ENCODE data around the gene NAPEPLD. TPM values are rescaled to one million over a fixed set of nuclear protein-coding genes. Genes with fewer than 3 reads are reported as not detected.

NAPEPLD gene
- polyA plus RNA-seq, 4 donors = 8.9 to 62.0 (median 18.1) TPM

- H3K4me1 ChIP-seq (ENCODE audit: control insufficient read depth in 3 of 3, insufficient read depth in 2 of 3, low read depth in 1 of 3, low read length in 2 of 3) = peaks cover 0 to 8% (median 3%) of the 10 kb centered on the region in 3 donors
- H3K4me3 ChIP-seq (ENCODE audit: low read depth in 1 of 3, low read length in 3 of 3) = peak overlapping the region; percentile 59 to 80 (median 80)
- peak; percentile 41 to 77 for DNase-seq
- no peaks in the 10 kb centered on the region for H3K27me3 ChIP-seq (ENCODE audit: control insufficient read depth in 3 of 3, insufficient read depth in 3 of 3, low read length in 3 of 3)
- FAIRE-seq = no peak
- H3K9me3 ChIP-seq (ENCODE audit: control insufficient read depth in 2 of 2, insufficient read depth in 1 of 2, low read depth in 1 of 2, low read length in 1 of 2) = no peaks in the 10 kb centered on the region
- H3K36me3 ChIP-seq (ENCODE audit: control insufficient read depth in 3 of 3, insufficient read depth in 2 of 3, low read depth in 1 of 3, low read length in 3 of 3) = peaks cover 0 to 8% (median 0%) of the 10 kb centered on the region in 3 donors
- peak overlapping the region; percentile 68 to 88 (median 85) for H3K27ac ChIP-seq (ENCODE audit: low read depth in 1 of 3, low read length in 2 of 3)
- 1 to 6% (median 1%) methylated on average over 28 to 36 of the region's 36 CpGs for WGBS, 3 donors
Observed at GRCh38 chr7:103075337-103075918, 73.5 kb downstream of the NAPEPLD start.

GRCh38 chr7:103074519-103075336 is 74.2 kb downstream of the NAPEPLD start, which contains the start of the genes ARMC10 and FBXL13:
TSS of gene ARMC10 (plus strand) at chr7:103075140. CDS start at chr7:103075273, 133 bp downstream.
TSS of gene FBXL13 (minus strand) at chr7:103074796.
- Histone ChIP-seq H3K27ac (ENCODE audit: low read depth in 1 of 3, low read length in 2 of 3) (peak within 1 kb of the TSS; percentile 68 to 88 (median 85)), H3K4me3 (ENCODE audit: low read depth in 1 of 3, low read length in 3 of 3) (peak within 1 kb of the TSS; percentile 59 to 80 (median 80)), H3K36me3 (ENCODE audit: control insufficient read depth in 3 of 3, insufficient read depth in 2 of 3, low read depth in 1 of 3, low read length in 3 of 3) (peaks cover 0 to 8% (median 0%) of the 10 kb centered on the region in 3 donors), H3K27me3 (ENCODE audit: control insufficient read depth in 3 of 3, insufficient read depth in 3 of 3, low read length in 3 of 3) (no peaks in the 10 kb centered on the region), H3K9me3 (ENCODE audit: control insufficient read depth in 2 of 2, insufficient read depth in 1 of 2, low read depth in 1 of 2, low read length in 1 of 2) (no peaks in the 10 kb centered on the region), H3K4me1 (ENCODE audit: control insufficient read depth in 3 of 3, insufficient read depth in 2 of 3, low read depth in 1 of 3, low read length in 2 of 3) (peaks cover 0 to 8% (median 3%) of the 10 kb centered on the region in 3 donors)
- WGBS, 3 donors = 0 to 5% (median 1%) methylated on average over 70 to 83 of the region's 83 CpGs
- FAIRE-seq (no peak), DNase-seq (peak; percentile 92 to 97)

- H3K9me3 ChIP-seq (ENCODE audit: control insufficient read depth in 2 of 2, insufficient read depth in 1 of 2, low read depth in 1 of 2, low read length in 1 of 2) = no peaks in the 10 kb centered on the region
- WGBS, 3 donors = 6 to 13% (median 12%) methylated on average over 6 of the region's 6 CpGs
- peak overlapping the region; percentile 49 to 88 (median 85) for H3K27ac ChIP-seq (ENCODE audit: low read depth in 1 of 3, low read length in 2 of 3)
- no peak for FAIRE-seq
- peak in 1 of 2 donors; percentile 74 for DNase-seq
- no peaks in the 10 kb centered on the region for H3K27me3 ChIP-seq (ENCODE audit: control insufficient read depth in 3 of 3, insufficient read depth in 3 of 3, low read length in 3 of 3)
- H3K4me3 ChIP-seq (ENCODE audit: low read depth in 1 of 3, low read length in 3 of 3) = peak overlapping the region in 2 of 3 donors; percentile 59 to 80
- H3K36me3 ChIP-seq (ENCODE audit: control insufficient read depth in 3 of 3, insufficient read depth in 2 of 3, low read depth in 1 of 3, low read length in 3 of 3) = peaks cover 0 to 8% (median 0%) of the 10 kb centered on the region in 3 donors
- H3K4me1 ChIP-seq (ENCODE audit: control insufficient read depth in 3 of 3, insufficient read depth in 2 of 3, low read depth in 1 of 3, low read length in 2 of 3) = peaks cover 0 to 8% (median 3%) of the 10 kb centered on the region in 3 donors
Observed at GRCh38 chr7:103073989-103074518, 74.8 kb downstream of the NAPEPLD start.

GRCh38 chr7:103071000-103071399 is 77.9 kb downstream of the NAPEPLD start:
- Histone ChIP-seq H3K9me3 (ENCODE audit: control insufficient read depth in 2 of 2, insufficient read depth in 1 of 2, low read depth in 1 of 2, low read length in 1 of 2) (peaks cover 0 to 6% of the 10 kb centered on the region in 2 donors), H3K4me1 (ENCODE audit: control insufficient read depth in 3 of 3, insufficient read depth in 2 of 3, low read depth in 1 of 3, low read length in 2 of 3) (peaks cover 0 to 4% (median 0%) of the 10 kb centered on the region in 3 donors), H3K36me3 (ENCODE audit: control insufficient read depth in 3 of 3, insufficient read depth in 2 of 3, low read depth in 1 of 3, low read length in 3 of 3) (no peaks in the 10 kb centered on the region), H3K4me3 (ENCODE audit: low read depth in 1 of 3, low read length in 3 of 3) (no peak overlapping the region), H3K27me3 (ENCODE audit: control insufficient read depth in 3 of 3, insufficient read depth in 3 of 3, low read length in 3 of 3) (no peaks in the 10 kb centered on the region), H3K27ac (ENCODE audit: low read depth in 1 of 3, low read length in 2 of 3) (no peak overlapping the region)
- DNase-seq (no peak), FAIRE-seq (no peak)
- 89 to 91% (median 90%) methylated on average over 2 of the region's 2 CpGs for WGBS, 3 donors

GRCh38 chr7:103068414-103069403 is 80.2 kb downstream of the NAPEPLD start:
- FAIRE-seq (no peak), DNase-seq (no peak)
- Histone ChIP-seq H3K27ac (ENCODE audit: low read depth in 1 of 3, low read length in 2 of 3) (no peak overlapping the region), H3K4me1 (ENCODE audit: control insufficient read depth in 3 of 3, insufficient read depth in 2 of 3, low read depth in 1 of 3, low read length in 2 of 3) (peaks cover 0 to under 1% (median 0%) of the 10 kb centered on the region in 3 donors), H3K9me3 (ENCODE audit: control insufficient read depth in 2 of 2, insufficient read depth in 1 of 2, low read depth in 1 of 2, low read length in 1 of 2) (peaks cover 0 to 6% of the 10 kb centered on the region in 2 donors), H3K4me3 (ENCODE audit: low read depth in 1 of 3, low read length in 3 of 3) (no peak overlapping the region), H3K36me3 (ENCODE audit: control insufficient read depth in 3 of 3, insufficient read depth in 2 of 3, low read depth in 1 of 3, low read length in 3 of 3) (no peaks in the 10 kb centered on the region), H3K27me3 (ENCODE audit: control insufficient read depth in 3 of 3, insufficient read depth in 3 of 3, low read length in 3 of 3) (no peaks in the 10 kb centered on the region)
- WGBS, 3 donors = 90 to 96% (median 92%) methylated on average over 22 to 23 of the region's 23 CpGs

GRCh38 chr7:103065667-103066066 is 83.2 kb downstream of the NAPEPLD start:
- Histone ChIP-seq H3K9me3 (ENCODE audit: control insufficient read depth in 2 of 2, insufficient read depth in 1 of 2, low read depth in 1 of 2, low read length in 1 of 2) (peaks cover 0 to 6% of the 10 kb centered on the region in 2 donors), H3K4me3 (ENCODE audit: low read depth in 1 of 3, low read length in 3 of 3) (no peak overlapping the region), H3K36me3 (ENCODE audit: control insufficient read depth in 3 of 3, insufficient read depth in 2 of 3, low read depth in 1 of 3, low read length in 3 of 3) (no peaks in the 10 kb centered on the region), H3K27me3 (ENCODE audit: control insufficient read depth in 3 of 3, insufficient read depth in 3 of 3, low read length in 3 of 3) (no peaks in the 10 kb centered on the region), H3K27ac (ENCODE audit: low read depth in 1 of 3, low read length in 2 of 3) (no peak overlapping the region), H3K4me1 (ENCODE audit: control insufficient read depth in 3 of 3, insufficient read depth in 2 of 3, low read depth in 1 of 3, low read length in 2 of 3) (no peaks in the 10 kb centered on the region)
- no peak for FAIRE-seq
- peak; percentile 9 to 16 for DNase-seq
- WGBS, 3 donors = 8 to 26% (median 21%) methylated on average over 1 of the region's 1 CpG

GRCh38 chr7:103063895-103064294 is 85.0 kb downstream of the NAPEPLD start:
- Histone ChIP-seq H3K9me3 (ENCODE audit: control insufficient read depth in 2 of 2, insufficient read depth in 1 of 2, low read depth in 1 of 2, low read length in 1 of 2) (peaks cover 0 to 5% of the 10 kb centered on the region in 2 donors), H3K27ac (ENCODE audit: low read depth in 1 of 3, low read length in 2 of 3) (no peak overlapping the region), H3K4me3 (ENCODE audit: low read depth in 1 of 3, low read length in 3 of 3) (no peak overlapping the region), H3K27me3 (ENCODE audit: control insufficient read depth in 3 of 3, insufficient read depth in 3 of 3, low read length in 3 of 3) (no peaks in the 10 kb centered on the region), H3K4me1 (ENCODE audit: control insufficient read depth in 3 of 3, insufficient read depth in 2 of 3, low read depth in 1 of 3, low read length in 2 of 3) (no peaks in the 10 kb centered on the region), H3K36me3 (ENCODE audit: control insufficient read depth in 3 of 3, insufficient read depth in 2 of 3, low read depth in 1 of 3, low read length in 3 of 3) (no peaks in the 10 kb centered on the region)
- 89% methylated on average over 3 of the region's 3 CpGs for WGBS, 3 donors
- FAIRE-seq (no peak), DNase-seq (no peak)

All from small intestine (tissue), 7 donors.